GM19463 (cell line): Measurements from ENCODE around the gene FUBP3.

ENCODE experiments used
- ATAC-seq: cut with Tn5 transposase; IDR thresholded peaks from one replicate; pipeline ENCODE4 v1.9.1; 2021; ENCODE audit warnings: mild to moderate bottlenecking, moderate library complexity; ENCODE audit not compliant: unreplicated experiment

The FUBP3 gene

GRCh38 chr9:130633336-130634190 is 54.2 kb downstream of the FUBP3 start:
- ATAC-seq: no peak

- no peak for ATAC-seq
These were observed 54.9 kb downstream of the FUBP3 start for GRCh38 chr9:130634191-130634768.

GRCh38 chr9:130634801-130635200 is 55.4 kb downstream of the FUBP3 start:
- no peak for ATAC-seq

GRCh38 chr9:130635306-130635705 is 55.9 kb downstream of the FUBP3 start:
- no peak for ATAC-seq

GRCh38 chr9:130635721-130636647 is 56.6 kb downstream of the FUBP3 start:
- ATAC-seq: no peak

GRCh38 chr9:130636648-130637020 is 57.3 kb downstream of the FUBP3 start:
- ATAC-seq: no peak

GRCh38 chr9:130638284-130639123 is 59.1 kb downstream of the FUBP3 start:
- ATAC-seq: no peak

- ATAC-seq: no peak
These were observed 59.9 kb downstream of the FUBP3 start for GRCh38 chr9:130639124-130639765.

GRCh38 chr9:130639866-130640555 is 60.6 kb downstream of the FUBP3 start:
- no peak for ATAC-seq

- ATAC-seq: no peak
These were observed 61.3 kb downstream of the FUBP3 start for GRCh38 chr9:130640681-130641080.

GRCh38 chr9:130642926-130643325 is 63.5 kb downstream of the FUBP3 start:
- ATAC-seq: no peak

GRCh38 chr9:130651221-130651620 is 71.8 kb downstream of the FUBP3 start:
- ATAC-seq: no peak

GRCh38 chr9:130651752-130652151 is 72.4 kb downstream of the FUBP3 start:
- ATAC-seq: no peak

GRCh38 chr9:130654879-130655278 is 75.5 kb downstream of the FUBP3 start:
- ATAC-seq: no peak

GRCh38 chr9:130658893-130659698 is 79.7 kb downstream of the FUBP3 start:
- no peak for ATAC-seq

- no peak for ATAC-seq
These were observed 80.4 kb downstream of the FUBP3 start for GRCh38 chr9:130659699-130660248.

- ATAC-seq: no peak
These were observed 80.9 kb downstream of the FUBP3 start for GRCh38 chr9:130660326-130660682.

GRCh38 chr9:130660683-130661450 is 81.5 kb downstream of the FUBP3 start:
- ATAC-seq: no peak
